HG02759 (cell line): ENCODE results near the gene DTYMK.

Experiments
- ATAC-seq: cut with Tn5 transposase; IDR thresholded peaks from one replicate; pipeline ENCODE4 v1.9.1; 2021; ENCODE audit warnings: mild to moderate bottlenecking, moderate library complexity; ENCODE audit not compliant: unreplicated experiment

DTYMK gene

DNA sequence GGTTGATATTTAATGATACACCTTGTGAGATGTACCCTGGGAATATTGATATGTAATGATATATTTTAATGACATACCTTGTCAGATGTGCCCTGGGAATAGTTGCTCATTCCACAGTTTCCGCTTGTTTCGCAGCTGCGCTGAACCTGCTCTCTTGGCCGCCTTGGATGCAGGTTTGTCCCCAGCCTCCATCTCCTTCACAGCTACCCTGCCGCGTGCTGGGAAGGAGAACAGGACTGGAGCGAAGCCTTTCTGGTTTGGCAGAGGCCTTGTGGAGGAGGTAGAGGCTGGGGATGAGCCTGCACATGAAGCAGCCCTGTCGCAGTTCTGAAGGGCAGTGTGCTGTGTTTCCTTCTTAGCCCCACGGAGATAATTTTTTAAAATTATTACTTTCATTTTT lies 34.5 kb downstream of the DTYMK start:
- no peak for ATAC-seq

DNA sequence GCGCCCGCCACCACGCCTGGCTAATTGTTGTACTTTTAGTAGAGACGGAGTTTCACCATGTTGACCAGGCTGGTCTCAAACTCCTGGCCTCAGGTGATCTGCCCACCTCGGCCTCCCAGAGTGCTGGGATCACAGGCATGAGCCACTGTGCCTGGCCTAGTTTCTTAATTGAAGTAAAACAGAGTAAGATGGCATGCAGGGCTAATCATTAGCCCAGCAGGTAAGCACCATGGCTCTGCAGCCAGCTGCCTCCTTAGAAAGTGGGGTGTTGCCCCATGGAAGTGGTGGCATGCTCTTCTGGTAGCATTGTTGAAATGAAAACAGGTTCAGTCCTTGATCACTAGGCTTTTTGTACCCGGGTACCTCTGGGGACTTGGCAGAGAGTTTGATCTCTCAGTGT lies 36.7 kb downstream of the DTYMK start:
- ATAC-seq: no peak

DNA sequence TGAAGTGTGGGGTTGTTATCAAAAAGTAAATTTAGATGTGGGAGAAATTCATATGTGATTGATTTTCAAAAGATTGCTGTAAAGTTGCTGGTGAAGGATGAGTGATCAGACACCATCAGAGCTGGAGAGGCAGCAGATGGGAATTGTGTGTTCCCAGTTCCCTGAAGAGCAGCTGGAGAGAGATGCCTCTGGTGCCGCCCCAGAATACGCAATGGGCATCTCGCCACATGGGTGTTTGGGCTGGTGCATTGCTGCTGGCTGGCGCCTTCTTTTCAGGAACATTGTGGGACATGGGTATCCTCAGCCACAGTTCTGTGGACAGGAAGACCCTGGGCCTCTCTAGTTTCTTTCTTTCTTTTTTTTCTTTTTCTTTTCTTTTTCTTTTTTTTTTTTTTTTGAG lies 37.2 kb downstream of the DTYMK start:
- no peak for ATAC-seq

DNA sequence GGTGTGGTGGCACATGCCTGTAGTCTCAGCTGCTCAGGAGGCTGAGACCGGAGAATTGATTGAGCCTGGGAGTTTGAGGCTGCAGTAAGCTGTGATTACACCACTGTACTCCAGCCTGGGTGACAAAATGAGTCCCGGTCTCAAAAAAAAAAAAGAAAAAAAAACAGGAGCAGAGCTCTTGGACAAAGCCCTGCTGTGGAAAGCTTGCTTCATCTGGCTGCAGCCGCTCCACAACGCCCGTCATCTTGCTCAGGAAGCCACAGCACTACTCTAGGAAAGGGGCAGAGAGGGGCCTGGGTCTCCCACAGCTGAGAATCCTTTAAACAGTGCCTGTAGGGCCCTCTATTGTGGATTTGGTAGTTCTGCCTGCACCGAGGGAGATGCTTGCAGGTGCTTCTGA lies 38.2 kb downstream of the DTYMK start:
- ATAC-seq: no peak

DNA sequence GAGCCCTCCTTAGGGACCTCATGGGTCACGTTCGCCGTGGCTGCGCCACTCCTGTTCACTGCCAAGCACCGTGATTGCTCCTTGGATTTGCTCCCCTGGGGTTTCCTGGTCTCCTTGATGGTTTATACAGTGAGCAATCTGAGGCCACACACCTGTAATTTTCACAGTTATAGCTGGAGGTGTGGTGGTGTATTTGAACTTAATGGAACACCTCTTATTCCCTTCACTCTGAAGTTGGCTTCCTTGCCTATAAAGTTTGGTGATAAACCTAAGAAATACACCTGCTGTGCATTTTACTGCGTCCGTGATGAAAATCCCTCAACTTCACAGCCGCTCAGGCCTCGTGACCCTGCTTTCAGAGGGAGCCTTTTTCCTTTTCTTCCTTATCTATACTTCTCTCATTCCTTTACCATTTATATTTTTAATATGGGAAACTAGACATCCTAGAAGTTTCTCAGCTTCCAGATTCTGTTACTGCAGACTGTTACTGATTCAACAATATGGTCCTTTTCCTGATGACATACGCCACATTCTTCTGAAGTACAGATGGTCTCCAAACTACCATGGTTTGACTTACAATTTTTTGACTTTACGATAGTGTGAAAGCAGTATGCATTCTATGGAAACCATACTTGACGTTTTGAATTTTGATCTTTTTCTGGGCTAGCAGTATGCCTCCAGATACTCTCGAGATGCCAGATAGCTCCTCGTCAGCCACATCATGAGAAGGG lies 40.5 kb downstream of the DTYMK start:
- no peak for ATAC-seq

DNA sequence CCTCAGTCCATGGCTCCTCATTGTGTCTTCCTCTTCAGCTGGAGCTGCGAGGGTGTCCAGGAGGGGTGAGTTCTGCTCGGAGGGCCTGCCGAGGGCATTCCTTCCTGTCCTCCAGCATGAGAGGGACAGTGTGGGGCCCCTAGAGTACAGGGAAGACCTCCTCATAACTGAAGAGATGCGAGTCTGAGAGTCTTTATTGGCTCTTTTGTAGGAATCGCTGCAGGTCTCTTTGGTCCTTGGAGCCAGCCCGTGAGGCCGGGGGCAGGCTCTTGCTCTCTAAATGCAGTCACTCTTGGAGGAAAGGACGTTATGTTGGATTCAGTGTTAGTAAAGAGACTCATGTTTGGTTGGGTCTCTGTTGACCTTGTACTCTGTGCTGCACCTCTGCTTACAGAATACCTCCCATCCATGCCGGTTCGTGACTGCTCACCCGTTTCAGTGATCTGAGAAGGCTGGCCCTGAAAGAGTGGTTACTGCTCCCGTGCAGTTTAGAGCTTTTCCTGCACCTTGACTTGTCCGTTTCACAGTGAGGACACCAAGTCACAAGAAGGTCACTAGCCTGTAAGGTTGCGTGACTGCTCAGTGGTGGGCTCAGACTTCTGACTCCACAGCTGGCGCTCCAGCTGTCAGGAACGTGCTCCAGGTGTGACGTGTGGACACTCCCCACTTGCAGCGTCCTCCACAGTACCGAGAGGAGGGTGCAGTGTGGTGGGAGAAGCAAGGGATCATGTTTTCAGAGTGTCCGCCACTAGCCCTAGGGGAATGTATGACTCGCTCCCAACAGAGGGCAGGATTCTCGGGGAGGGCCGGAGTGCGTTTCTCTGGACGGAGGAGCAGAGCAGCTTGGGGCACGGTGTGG lies 41.3 kb downstream of the DTYMK start:
- no peak for ATAC-seq

DNA sequence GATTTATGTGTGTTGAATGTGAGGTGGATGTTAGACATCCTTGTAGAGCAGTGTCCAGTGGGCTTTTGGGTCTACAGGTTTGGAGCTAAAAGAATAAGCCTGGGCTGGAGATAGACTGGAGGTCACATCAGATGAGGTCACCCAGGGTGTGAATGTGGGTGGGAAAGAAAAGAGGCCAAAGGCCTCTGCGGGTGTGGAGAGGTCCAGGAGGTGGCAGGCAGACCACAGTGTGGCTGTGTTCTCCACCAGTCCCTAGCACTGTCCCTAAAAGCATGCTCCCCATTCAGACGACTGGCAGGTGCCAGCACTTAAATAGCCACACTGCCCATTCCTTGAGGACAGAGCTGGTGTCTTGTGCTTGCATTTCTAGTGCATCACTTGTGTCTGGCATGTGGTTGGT lies 45.0 kb downstream of the DTYMK start:
- no peak for ATAC-seq

DNA sequence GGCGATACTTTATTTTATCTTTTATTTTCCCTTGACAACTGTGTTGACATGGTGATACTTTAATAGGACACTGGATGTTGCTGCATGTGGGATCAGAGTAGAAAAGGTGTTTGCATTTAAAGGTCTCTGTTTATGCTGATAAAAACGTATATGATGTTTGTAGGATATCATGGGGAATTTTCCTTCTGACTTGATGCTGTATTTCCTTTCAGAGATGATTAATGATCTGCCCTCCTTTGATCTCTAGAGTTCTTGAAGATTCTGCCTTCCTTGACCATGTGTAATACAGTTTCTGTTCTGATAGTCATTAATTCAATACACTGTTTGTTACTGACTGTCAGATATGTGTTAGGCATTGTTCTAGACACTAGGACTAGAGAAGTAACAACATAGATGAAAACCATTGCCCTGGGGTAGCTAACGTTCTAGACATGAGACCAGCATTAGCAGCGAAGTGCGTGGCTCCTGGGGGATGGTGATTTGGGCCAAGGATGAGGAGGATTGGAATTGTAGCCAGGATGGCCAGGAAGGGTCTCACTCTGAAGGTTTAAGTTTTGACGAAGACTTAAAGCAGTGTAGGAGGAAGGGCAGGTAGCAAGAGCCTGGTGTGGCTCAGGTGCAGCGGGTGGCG lies 46.3 kb downstream of the DTYMK start:
- no peak for ATAC-seq

DNA sequence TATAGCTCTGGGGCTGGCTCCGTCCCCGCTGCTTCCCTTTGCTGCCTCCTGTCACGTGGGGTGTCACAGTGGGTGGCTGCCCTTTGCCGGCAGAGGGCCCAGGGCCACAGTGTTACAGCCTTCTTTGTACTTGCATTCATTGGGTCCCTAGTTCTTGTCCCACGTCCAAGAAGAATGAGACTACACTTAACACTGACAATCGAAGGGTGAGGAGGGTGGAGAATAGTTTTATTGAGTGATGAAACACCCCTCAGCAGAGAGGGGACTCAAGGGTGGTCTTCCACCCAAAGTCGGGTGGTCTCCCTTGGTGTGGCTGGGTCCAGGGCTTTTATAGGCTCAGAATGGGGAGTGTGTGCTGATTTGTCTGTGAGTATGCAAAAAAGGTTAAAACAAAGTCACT lies 47.2 kb downstream of the DTYMK start:
- ATAC-seq: no peak

DNA sequence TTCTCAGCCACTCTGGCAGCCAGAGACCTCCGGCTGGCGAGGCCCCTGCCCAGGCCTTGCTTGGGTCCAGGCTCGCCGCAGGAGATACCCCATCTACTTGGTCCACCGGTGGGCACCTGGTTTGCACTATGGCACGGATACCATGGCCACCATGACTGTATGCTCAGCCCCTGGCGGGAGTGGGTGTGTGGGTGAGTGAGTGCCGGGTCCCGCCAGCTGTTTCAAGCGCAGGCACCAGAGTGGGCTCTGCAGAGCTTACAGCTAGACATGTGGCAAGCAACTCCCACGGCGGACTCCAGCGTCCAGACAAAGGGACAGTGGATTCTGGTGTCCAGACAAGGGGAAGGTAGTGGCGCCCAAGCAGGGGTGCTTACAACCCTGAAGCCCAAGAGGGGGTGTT lies 47.7 kb downstream of the DTYMK start:
- ATAC-seq: no peak

DNA sequence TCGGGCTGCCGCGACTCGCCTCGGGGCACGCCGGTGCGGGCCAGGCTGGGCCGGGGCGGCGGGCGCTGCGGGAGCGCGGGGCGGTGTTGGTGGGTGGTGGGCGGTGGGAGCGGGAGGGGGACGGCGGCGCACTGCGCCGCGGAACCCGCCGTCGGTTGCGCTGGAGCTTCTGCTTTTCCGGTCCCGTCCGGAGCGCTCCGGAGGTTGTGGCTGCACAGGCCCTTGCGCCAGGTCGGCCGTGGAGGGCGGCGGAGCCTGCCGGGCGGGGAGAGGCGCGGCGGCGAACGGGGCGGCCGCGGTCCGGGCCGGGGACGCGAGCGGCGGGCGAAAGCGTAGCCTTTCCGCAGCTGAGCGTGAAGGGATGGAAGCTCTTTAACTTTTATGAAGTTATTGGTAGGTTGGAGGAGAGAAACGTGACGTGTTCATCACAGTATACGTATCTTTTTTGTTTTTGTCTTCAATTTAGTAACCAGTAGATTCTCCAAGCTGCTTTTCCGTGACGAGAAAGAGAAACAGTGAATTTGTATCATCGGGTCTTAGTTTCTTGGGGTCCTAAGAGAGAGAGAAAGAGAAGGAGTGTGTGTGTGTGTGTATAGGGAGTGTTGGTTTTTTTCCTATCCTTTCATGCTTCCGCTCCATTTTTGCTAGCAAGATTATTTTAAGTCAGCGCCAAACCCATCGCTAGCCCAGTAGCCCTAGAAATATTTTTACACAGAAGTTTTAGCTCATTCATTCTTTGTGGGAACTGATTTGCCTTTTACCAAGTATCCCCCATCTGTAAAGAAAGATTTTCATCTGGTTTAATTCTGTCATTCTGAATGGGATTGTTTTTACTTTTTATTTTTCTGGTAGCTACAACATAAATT lies 48.6 kb downstream of the DTYMK start:
- peak; percentile 25 for ATAC-seq

DNA sequence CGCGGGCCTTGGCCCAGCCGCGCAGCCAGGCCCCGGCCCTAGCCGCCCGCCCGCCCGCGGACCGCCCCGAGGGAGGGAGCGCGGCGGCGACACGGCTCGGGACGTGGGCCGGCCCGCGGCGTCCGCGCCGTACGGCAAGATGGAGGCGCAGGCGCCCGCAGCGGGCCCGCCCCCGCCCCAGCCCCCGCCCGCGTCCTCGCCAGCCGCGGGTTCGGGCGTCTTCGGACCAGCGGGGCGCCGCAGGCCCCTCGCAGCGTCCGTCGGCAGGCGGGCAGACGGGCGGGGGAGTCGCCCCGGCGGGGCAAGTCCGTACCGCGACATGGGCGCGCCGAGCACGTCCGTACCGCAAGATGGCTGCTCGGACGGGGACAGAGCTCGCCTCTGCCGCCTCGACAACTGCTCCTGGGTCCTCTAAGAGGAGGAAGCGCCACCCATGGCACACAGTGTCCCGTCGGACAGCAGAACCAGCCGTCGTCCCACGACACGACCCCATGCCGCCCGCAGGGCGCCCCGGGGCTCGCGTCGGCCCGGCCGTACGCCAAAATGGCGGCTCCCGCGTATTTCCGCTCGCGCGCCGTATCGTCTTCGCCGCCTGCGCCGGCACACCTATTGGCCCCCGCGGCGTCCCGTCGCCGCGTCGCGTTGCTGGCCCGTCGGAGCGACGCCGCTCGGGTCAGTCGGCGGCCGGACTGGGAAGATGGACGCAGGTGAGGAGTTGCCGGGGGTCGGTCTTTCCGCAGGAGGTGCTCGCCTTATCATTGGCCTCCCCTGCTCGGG lies 49.4 kb downstream of the DTYMK start, which contains the start of the genes ATG4B and THAP4:
ATG4B (plus strand) TSS at position 676 of the 777 bp plus-strand sequence; CDS start at position 698, 22 bp downstream.
THAP4 (minus strand) TSS at position 141 of the 777 bp plus-strand sequence. CDS start 141 bp downstream, outside the sequence.
- ATAC-seq: peak; percentile 70

DNA sequence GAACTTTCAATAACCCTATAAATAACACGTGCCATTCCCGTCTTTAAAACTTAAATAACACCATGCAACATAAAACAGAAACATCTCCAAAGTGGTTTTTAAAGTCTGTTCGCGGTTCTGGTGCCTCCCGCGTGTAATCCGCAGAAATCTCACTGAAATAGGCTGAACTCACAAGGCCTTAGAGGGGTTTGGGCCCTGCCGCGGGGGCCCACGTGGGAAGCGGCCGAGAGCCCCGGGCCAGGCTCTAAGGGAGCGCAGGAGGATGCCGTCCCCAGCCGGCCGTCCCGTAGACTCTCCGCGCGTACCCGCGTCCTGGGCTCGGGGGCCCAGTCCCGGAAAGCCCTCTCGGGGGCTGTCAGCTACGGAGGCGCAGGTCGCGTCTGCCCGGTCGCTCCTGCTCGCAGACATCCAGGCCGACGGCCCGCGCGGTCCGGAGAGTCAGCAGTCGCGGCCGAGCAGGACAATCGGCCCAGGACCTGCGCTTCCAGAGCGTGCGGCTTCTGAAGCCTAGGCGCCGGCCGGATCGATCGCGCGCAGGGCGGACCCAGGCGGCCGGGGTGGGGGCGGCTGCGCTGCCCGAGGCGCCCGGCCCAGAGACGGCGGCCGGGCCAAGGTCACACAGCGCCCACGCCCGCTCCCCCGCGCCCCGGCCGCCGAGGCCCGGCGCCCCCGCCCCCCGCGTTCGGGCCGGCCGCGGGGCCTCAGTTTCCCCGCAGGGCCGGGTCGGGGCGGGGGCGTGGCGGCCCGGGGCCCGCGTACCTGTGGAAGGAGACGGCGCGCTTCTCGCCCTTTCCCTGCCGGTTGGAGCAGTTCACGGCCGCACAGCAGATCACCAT lies 50.2 kb downstream of the DTYMK start:
- peak; percentile 34 for ATAC-seq

DNA sequence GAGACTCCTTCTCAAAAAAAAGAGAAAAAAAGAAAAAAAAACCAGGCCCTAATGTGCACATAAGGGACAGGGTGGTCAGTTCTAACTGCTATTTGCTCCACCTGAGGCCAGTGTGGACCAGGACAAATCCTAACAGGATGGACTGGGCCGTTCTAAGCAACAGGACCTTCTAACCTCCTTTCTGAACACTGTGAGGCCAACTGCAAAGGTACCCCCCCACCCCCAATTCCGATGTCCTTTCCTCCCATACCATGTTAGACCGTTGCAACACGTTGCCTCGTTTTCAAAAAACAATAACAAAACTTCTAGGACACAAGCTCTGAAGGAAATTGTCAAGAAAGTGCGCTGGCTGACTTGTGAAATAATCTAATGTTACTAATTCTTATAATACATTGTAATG lies 50.9 kb downstream of the DTYMK start:
- ATAC-seq: no peak

DNA sequence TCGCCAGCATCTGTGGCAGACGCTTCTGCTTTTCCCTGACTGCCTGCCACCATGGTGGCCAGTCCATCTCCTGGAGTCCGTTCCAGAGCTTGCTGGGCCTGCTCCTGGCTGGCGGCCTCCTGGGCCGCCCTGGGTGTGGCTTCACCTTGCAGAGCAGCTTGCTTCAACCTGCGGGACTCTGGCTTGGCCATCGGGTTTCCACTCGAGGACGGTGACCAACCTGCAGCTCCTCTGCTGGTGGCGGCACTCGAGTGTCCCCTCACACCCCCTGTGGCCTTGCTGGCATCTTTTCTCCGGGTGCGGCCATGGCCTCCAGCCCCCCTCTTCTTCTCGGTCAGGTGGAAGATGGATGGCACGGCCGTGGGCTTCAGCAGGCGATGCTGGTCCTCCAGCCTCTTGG lies 53.1 kb downstream of the DTYMK start:
- ATAC-seq: no peak

DNA sequence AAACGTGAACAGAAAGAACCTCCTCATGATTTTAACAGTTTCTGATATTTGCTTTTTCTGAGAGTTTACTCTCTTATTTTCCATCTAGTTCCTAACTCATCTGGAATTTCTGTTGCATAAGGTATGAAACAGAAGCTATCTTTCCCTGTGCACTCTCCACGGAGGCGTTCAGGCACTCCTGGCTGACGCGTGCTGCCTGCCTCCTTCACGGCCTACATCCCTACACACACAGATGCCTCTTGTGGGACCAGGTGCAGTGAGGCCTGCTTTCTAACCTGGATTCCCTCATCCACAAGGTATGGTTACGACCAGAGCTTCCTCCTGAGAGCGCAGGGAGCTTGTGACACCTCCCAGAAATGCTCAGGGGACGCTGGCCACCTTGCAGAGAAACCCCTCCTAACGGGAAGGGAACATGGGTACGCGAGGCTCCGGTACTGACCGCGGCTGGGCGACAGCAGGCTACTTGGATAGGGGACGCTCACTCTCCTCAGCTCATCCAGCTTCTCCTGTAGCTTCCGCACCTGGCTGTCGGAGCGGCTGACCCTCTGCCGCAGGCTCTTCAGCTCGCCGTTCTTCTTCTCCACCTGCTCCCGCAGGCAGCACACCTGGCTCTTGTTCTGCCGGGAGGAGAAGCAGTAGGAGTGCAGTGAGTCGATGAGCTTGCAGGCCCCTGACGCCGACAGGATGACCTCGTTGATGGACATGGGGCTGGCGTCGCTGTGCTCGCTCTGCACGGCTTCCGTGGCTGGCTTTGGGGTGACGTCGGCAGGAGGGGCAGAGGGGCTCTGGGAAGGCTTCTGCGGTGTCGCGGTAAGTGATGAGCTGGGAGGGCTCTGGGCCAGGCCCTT lies 53.9 kb downstream of the DTYMK start:
- ATAC-seq: no peak

DNA sequence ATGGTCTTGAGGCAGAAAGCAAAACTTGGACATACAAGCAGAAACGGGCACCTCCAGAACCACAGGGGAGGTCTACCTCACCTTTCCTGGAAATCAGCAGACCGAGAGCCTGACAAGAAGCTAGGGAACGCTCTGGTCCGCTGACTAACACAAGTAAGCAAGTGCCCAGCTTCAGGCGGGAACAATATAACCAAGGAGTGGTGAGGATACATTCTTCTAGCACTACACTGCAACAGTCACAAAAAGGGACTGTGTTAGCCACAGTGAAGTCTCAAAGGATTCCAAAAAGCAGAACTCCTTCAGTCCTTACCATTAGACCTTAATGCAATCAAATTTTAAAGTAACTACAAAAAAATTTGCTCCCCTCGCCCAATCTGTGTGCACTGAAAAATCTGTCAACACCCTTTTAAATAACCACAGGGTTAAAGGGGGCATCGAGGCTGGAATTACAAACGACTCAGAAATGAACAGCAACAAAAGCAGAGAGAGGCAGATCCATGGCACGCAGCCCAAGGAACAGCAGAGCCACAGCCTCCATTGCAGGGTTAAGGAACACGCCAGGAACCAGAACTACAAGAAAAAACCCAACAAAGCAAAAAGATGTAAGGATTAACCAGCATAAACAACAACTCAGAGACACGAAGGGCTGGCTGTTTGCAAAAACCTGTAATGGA lies 56.7 kb downstream of the DTYMK start:
- no peak for ATAC-seq

DNA sequence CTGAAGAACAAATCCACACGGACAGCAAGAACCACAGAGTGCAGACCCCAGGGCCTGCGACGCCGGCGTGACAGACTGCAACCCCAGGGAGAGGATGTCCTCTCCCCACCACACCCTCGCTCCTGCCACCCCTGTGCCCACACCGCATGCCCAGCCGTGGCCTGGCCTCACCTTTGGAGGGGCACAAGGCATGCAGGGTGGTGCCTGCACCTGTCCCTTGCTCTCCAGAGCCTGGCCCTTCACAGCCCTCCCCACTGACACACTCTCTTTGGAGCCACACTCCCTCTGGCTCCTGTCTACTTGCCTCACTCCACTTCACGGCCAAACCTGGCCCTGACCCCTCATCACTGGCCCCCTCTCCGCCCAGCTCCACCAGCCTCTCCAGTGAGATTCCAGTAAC lies 58.9 kb downstream of the DTYMK start:
- no peak for ATAC-seq
